ENCODE results near the gene SIGLEC1.

SIGLEC1 gene

DNA sequence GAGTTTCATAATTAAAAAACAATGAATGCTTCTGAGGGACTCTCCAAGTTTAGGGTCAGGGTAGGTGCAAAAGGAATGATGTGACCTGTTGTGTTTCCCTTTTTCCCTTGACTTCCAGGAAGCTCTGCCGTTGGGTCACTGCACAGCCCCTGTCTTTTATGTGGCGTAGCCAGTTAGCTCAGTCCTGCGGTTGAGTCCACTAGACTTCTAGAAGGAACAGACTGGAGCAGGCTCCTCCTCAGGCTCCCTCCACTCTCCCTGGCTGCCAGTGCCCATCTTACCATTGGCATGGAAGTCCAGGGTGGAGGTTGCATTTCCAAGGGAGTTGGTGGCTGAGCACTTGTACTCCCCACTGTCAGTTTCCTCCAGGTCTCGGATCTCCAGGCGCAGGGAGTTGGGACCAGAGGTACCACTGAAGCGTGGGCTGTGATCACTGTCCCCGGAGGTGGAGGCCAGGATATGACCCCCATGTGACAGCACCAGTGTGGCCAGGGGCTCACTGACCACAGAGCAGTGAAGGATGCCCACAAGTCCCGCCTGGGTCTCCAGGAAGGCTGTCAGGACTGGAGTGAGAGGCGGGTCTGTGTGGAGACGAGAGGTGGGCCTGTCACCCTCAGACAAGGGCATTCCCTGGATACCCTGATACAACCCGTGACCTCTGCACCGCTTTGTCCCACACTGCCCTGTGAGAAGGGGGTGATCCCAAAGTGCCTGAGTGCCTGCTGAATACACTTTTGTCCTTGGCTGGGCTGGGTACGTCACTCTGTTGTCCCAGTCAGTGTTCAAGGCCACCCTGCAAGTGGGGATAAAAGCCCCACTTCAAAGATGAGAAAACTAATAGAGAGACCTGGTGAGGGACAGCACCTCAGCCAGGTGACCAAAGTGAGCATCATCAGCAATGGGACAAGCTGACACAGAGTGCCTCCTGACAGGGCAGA lies 11.1 kb downstream of the SIGLEC1 start:
- no peak for DNase-seq (ENCODE audit: low read depth in 1 of 2, low spot score in 1 of 2)

DNA sequence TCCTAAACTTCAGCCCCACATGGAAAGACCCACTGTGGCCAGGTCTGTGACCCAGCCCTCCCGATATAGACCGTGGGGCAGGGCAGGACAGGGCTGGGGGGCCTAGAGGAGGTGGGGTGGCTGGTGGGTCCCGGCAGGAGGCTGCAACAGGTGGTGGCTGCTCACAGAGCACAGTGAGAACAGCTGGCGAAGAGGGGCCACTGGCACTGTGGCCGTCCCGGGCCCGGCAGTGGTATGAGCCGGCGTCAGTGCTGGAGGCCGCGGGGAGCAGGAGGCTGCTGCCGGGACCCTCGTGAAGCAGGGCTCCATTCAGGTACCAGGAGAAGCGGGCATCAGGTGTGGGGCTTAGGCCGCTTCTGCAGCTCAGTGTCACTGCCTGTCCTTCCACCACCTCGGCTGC lies 13.4 kb downstream of the SIGLEC1 start:
- DNase-seq (ENCODE audit: low read depth in 1 of 2, low spot score in 1 of 2): no peak

DNA sequence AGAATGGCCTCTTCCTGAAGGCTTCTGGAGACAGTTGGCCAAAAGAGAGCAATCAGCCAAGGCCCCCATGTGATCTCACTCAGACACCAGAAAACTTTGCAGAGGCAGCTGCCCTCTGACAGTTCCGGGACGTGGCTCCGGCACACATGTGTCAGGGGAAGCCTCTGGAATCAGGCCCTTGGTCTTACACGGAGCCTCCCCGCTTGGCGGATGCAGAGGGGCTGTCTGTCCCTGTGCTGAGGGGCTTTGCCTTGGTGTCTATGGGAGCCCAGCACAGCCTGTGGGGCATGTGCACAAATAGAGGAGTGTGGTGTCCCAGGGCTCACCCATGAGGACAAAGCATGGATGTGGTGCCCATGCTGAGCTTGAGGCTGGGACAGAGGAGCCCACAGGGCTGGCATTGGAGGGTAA lies 13.8 kb downstream of the SIGLEC1 start:
- no peak for DNase-seq (ENCODE audit: low read depth in 1 of 2, low spot score in 1 of 2)

DNA sequence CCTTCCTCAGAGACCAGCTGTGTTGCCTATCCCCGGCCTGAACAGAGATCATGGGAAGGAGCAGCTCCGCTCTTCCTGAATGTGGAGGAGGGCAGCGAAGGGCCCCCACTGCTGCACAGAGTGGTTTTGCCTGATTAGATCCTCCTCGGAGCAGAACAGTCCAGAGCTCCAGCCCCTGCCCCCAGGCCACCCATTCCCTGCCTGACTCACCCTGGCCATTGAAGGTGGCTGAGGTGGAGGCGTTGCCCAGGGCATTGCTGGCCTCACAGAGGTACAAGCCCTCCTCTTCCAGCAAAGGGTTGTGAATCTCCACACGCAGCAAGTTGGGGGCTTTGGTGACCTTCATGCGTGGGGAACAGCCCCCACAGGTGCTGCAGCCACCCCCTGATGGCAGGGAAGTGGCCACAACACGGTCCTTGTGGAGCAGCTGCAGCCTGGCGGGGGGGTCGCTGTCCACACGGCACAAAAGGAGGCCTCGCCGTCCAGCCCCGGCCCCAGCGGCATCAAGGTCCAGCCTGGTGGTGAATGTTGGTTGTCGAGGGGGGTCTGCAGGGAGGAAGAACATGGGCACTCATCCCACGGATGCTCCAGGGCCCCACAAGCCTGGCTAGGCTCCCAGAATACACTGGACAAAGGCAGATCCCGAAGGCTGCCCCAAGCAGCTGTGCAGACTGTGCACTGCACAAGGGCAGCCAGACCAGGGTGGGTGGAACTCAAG lies 14.7 kb downstream of the SIGLEC1 start:
- no peak for DNase-seq (ENCODE audit: low read depth in 1 of 2, low spot score in 1 of 2)

DNA sequence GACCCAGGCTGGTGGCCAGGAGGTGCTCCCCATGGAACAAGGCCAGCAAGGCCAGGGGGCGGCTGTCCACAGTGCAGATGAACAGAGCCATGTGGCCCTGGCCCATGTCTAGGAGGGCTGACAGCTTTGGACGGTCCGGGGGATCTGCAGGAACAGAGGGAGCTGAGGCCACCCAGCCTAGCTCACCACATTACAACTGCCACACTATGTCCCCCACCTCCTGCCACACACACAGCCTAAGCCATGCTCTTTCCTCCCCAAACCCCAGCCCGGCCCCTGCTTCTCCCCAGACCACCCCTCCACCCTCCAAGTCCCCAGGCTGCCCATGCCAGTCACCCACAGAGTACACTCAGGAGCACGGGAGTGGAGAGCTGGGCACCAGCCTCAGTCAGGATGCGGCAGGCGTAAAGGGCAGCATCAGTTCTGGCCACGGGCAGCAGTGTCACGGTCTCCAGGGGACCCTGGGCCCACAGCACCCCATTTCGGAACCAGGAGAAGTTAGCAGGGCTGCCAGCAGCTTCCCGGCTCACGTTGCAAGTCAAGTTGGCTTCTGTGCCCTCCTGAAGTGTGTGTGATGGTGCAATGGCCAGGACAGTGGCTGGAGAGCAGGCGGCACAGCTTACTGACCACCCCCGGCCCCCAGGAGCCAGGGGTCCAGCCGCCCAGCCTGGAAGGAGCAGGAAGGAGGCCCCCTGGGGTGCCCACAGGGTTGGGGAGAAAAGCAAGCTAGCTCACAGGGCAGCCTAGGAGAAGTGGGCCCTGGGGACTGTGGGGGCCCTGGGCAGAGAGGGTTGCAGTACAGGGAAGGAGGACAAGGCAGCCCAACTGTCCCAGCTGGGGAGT lies 15.4 kb downstream of the SIGLEC1 start:
- no peak for DNase-seq (ENCODE audit: low read depth in 1 of 2, low spot score in 1 of 2)

DNA sequence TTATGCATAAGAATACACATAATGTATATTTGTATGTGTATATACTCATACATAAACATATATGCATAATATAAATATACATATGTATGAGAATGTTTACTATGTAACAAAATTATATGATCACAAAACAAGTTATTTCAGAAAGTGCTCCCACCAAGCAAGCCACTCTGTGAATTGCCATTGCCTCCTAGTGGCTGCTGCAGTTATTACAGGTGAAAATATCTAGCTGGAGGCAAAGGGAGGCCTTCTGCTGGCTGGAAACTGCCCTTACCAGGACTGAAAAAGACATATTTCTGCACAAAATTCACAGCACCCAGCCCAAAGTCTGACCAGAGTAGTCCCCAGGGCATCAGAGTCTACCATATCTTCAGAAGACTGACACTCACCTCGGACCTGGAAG lies 16.2 kb downstream of the SIGLEC1 start:
- no peak for DNase-seq (ENCODE audit: low read depth in 1 of 2, low spot score in 1 of 2)

DNA sequence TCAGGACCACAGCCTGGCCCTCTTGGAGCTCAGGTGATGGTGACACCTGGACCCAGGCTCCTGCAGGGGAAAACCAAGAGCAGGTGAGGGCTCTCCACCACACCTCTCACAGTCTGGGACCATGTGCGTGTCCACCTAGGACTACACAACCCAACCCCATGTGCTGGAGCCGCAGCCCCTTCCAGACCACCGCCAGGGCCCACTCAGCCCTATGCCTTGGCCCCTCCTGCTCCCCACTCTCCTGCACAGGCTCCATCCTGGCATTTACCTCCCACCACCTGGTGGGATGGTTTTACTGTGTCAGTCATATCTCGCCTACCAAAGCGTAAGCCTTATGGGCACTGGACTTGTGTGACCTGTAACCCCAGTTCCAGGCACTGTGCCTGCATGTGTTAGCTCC lies 17.5 kb downstream of the SIGLEC1 start:
- DNase-seq (ENCODE audit: low read depth in 1 of 2, low spot score in 1 of 2): no peak

DNA sequence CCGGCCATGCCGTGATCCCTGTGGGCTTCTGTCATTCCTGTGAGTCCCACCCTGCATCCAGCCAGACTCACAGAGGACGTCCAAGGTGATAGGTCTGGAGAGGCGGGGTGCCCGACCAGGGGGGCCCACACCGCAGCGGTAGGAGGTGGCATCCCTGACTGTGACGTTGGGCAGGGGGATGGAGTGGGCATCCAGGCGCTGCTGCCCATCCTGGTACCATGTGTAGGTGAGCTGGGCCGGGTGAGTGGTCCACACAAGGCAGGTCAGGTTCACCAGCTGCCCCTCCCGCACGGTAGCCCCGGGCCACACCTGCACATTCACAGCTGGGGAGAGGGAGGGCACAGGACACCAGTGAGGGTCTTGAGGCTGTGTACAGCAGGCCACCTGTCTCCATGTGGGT lies 19.0 kb downstream of the SIGLEC1 start:
- DNase-seq (ENCODE audit: low read depth in 1 of 2, low spot score in 1 of 2): no peak

DNA sequence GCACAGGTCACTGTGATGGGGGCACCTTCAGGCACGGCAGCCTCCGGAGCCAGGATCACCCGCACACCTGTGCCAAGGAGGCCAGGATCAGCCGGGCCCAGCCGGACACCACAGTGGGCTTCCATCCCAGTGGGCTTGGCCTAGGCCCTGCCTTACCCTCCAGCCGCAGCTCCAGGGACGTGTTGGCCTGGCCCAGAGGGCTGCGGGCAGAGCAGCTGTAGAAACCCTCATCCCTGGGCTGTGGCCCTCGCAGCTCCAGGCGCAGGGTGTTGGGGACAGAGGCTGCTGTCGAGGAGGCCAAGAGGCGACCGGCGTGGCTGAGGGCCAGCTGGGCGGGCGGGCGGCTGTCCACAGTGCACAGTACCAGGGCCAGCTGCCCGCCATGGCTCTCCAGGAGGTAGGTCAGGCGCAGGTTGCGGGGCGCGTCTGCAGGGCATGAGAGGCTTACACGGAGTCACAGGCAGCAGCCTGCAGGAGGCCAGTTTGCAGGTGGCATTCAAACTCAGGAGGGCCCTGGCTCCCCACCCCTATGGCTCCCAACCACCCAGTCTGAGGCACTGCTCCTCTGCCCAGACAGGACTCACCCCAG lies 19.6 kb downstream of the SIGLEC1 start:
- DNase-seq (ENCODE audit: low read depth in 1 of 2, low spot score in 1 of 2): no peak

DNA sequence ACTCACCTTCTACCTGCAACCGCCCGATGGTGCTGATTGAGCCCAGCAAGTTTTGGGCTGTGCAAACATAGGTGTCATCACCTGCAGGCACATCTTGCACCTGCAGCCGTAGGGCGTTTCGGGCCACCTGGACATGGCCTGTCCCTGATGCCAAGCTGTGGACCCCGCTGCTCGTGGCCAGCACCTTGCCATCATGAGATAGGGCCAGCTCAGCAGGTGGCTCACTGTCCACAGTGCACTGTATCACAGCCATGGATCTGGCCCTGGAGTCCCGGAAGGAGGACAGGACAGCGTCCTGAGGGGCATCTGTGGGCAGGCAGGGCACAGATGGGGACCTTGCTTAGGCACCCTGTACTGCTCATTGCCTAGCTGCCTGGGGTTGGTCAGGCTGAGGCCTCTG lies 20.5 kb downstream of the SIGLEC1 start:
- DNase-seq (ENCODE audit: low read depth in 1 of 2, low spot score in 1 of 2): no peak

DNA sequence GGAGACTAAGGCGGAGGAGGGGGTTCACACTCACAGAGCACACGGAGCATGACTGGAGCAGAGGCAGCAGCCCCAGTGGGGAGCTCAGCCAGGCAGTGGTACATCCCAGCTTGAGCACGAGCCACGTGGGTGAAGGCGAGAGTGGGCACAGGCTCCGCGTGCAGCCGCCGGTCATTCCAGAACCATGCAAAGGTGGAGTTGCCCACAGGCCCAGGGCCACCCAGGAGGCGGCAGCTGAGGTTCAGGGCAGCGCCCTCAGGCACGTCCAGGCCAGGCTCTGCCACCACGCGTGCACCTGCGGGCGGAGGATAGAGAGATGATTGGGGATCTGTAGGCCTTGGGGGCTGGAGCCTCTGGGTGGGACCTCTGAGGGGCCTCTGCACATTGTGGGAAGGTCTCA lies 21.1 kb downstream of the SIGLEC1 start:
- DNase-seq (ENCODE audit: low read depth in 1 of 2, low spot score in 1 of 2): no peak

DNA sequence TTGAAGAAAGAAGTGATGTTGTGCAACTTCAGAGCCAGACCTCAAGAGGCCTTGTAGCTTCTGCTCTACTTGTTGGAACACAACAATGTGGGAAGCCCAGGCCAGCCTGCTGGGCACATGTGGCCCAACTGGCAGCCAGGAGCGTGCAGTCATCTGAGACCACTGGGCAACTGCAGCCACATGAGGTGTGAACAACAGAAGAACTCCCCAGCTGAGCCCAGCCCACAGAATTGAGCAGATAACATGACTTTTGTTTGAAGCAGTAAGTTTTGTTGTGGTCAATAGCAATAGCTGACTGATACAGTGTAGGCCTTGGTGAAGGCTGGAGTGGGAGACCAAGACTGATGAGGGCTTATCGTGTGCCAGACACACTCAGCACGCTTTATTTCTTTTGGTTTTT lies 22.0 kb downstream of the SIGLEC1 start:
- DNase-seq (ENCODE audit: low read depth in 1 of 2, low spot score in 1 of 2): no peak

DNA sequence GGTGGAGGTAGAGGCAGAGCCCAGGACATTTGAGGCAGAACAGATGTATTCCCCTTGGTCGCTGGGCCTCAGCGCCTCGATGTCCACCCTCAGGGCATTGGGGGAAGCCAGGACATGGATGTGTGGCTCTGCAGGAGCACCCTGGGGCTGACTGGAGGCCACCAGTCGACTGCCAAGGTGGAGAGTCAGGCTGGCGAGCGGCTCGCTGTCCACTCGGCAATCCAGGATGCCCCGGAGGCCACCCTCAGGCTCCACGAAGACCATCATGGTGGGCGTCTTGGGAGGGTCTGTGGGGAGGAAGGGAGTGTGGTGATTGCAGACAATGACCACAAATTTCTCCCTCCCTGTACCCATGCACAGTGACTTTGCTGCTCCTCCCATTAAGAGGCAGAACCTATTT lies 22.4 kb downstream of the SIGLEC1 start:
- no peak for DNase-seq (ENCODE audit: low read depth in 1 of 2, low spot score in 1 of 2)

DNA sequence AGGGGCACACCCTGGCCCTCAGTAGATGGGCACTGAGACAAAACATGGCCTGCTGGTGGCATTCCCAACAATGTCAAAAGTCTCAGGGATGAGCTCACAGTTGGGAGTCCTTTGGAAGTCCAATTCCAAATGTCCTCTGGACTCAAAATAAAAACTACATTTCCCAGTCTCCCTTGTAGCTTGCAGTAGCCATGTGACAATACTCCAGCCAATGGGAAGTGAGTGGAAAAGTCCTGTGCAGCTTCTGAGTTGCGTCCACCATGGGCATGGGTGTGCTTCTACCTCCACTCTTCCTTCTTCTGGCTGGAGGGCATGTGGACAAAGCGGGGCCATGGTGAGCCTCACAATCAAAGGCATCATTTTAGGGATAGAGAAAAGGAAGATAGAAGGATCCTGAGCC lies 24.7 kb downstream of the SIGLEC1 start:
- DNase-seq (ENCODE audit: low read depth in 1 of 2, low spot score in 1 of 2): no peak

DNA sequence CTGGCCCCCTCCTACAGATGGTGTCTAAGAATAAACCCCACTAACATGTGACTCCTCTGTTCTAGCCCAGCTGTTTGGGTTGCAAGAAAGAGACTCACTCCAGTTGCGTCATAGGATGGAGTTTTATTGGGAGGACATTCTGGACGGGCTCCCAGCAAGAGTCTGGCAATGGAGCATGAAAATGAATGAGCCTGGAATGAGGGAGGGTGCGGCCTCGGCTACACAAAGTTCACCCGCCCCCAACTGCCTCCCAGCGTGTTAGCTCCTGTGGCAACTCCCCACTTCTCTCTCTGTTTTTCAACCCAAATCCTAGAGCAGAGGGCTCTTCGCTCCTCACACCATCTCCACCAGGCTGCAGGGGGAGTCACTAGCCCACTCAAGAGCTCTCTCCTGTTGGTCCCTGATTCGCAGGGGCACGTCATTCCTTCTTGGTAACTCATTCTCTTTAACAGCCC lies 25.5 kb downstream of the SIGLEC1 start:
- no peak for DNase-seq (ENCODE audit: low read depth in 1 of 2, low spot score in 1 of 2)

DNA sequence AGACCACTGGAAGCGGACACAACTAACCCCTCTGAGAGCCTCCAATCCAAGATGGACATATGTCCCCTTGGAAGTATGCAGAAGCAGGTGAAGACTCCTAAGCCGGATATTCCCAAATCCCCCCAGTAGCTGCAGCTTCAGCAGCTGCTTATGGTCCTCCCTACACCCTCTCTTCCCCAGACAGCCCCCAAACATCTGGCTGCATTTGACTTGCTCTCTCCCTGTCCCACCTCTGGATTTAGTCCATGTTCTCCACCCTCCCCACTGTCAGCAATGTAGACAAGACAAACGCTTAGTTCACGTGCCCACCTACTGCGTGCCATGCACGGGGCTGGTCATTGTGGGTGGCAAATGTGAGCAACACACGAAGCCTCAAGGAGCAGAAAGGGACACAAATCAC lies 26.0 kb downstream of the SIGLEC1 start:
- no peak for DNase-seq (ENCODE audit: low read depth in 1 of 2, low spot score in 1 of 2)

DNA sequence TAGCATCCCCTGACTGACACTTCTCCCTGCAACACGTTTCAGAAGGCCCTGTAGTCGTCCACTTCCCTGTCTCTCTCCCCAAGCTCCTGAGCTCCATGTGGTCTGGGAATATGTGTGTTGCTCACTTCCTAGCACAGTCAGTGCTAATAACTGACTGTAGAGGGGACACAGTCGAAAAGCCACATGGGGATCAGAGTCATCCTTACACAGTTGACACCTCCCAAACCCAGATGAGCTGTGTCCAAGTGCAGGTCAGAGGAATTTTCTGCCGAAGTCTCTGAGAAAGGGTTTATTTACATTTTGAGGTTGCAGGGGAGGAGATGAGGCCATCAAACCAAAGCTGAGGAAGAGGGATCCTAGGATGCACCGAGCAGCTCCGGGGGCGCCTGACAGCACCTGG lies 27.1 kb downstream of the SIGLEC1 start:
- no peak for DNase-seq (ENCODE audit: low read depth in 1 of 2, low spot score in 1 of 2)

DNA sequence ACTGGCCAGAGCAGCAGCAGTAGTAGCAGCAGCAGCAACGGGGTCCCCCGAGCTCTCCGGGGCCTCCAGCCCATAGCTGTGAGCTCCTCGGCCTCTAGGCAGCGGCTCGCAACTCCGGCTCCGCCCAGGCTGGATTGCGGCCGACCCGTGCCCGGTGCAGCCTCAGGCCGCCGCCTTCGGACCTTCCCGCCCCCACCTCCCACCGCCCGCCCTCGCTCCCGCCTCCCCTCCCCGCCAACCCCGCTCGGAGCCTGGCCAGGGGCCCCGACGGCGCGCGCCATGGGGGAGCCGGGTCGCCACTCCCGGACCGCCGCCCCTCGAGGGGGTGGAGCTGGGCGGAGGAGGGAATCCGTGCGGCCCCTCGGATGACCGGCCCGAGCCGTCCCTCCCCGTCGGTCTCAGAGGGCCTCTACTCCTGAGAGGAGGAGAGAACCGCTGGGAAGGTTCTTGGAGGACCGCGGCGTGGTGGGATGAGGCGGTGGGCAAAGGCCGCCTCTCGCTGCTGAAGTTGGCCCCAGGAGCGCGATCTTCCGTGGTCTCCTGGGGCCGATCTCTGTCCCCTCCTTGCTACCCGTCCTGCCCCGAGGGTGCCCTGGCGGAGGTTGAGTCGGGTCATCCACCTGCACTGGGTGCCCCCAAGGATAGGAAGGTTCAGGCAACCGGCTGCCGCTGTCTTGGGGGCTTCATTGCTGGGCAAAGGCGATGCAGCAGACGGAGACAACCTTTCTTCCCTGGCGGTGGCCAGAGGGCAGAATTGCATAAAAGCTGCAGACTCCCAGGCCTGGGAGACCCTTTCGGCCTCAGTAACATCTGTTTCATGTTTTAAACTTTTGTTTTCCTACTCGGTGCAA lies 30.2 kb downstream of the SIGLEC1 start, which contains the start of gene ADAM33:
Gene ADAM33 (minus strand): TSS at position 80 of the 851 bp plus-strand sequence. CDS start 6 bp downstream, at position 74.
- no peak for DNase-seq (ENCODE audit: low read depth in 1 of 2, low spot score in 1 of 2)

DNA sequence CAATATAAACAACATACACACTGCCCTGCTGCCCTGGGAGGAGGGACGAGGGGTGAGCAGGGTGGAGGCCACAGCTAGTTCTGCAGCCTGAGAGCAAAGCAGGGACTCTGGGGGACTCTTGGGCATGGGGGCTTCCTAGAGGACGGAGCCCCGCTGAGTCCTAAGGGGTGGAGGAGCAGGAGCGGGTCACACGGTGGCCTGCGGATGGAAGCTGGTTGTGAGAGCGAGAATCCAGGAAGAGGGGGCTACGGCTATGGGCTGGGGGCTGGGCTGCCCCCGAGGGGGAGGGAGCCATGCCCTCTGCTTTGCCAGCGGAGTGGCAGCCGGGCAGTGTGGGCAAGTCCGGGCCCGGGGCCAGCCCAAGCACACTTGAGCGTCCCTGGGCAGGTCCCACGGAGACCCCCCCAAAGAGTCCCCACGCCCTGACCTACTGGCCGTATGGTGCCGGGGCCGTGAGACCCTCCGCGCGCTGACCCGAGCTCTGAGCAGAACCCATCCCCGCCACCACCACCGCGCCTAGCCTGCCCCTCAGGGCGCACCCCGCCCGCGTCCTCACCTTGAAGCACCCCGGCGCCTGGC lies 31.0 kb downstream of the SIGLEC1 start:
- DNase-seq (ENCODE audit: low read depth in 1 of 2, low spot score in 1 of 2): no peak
